K562 (cell line): Measurements from ENCODE around the gene RGL2. TPM values are rescaled to one million over a fixed set of nuclear protein-coding genes. Genes with fewer than 3 reads are reported as not detected.
A peak's percentile ranks its signal among the peaks of the same experiment; 100 is the strongest.

ENCODE experiments used
- ATAC-seq: fragments of 200-7000 bp; cut with Tn5 transposase; 3 replicates; pipeline ENCODE4 v1.9.1; 2020; ENCODE audit warnings: moderate library complexity
- BruUV-seq: library from RNA; stranded (reverse); fragments of 400-500 nt; replicated peaks from 2 replicates; lab custom pipeline; 2021; lab: Mats Ljungman, UMichigan
- CTCF ChIA-PET: fragments of 300-600 bp; formaldehyde crosslinking; extraction: SDS; loops from one replicate; lab custom pipeline; 2021; ENCODE audit warnings: low intra/inter-chr PET ratio; lab: Yijun Ruan, JAX
- POLR2A ChIA-PET: fragments of 300-600, 350-650 bp; sonication (Branson Sonifier 250); formaldehyde crosslinking; extraction: SDS; loops from one replicate; lab custom pipeline; 2021; ENCODE audit warnings: antibody characterized with exemption, inconsistent platforms; lab: Yijun Ruan, JAX
- DNase-seq, 4 experiments: peaks; one replicate each; pipeline versions ENCODE4 v3.0.0 to v3.0.0-alpha.2; 2011 to 2018; ENCODE audit warnings: low spot score in 3 of 4, mixed read lengths in 3 of 4; ENCODE audit errors: extremely low read depth in 1 of 4
- FAIRE-seq: peaks from 2 replicates; lab custom pipeline; 2011; peaks lifted over from hg19 to GRCh38; lab: Jason Lieb, UNC
- H2AFZ ChIP-seq: 2 replicates; pipeline ENCODE4 v1.6.0; 2011; ENCODE audit warnings: low read depth, low read length, control low read depth, inconsistent platforms
- H3K27ac ChIP-seq: fragments of 200-600 bp; 3 replicates; pipeline ENCODE4 v1.8.0; 2011; ENCODE audit warnings: low read depth, mild to moderate bottlenecking, control low read depth, inconsistent platforms, low read length, moderate library complexity, mixed read lengths; ENCODE audit errors: extremely low read depth
- H3K27me3 ChIP-seq, 2 experiments: fragments of 300-600 bp in 1 of 2; 2 replicates in 1 of 2; 3 replicates in 1 of 2; pipeline versions ENCODE4 v1.6.0 to v1.8.0; 2011; ENCODE audit warnings: inconsistent platforms in 2 of 2, low read length in 2 of 2, mild to moderate bottlenecking in 1 of 2, mixed read lengths in 1 of 2, moderate library complexity in 1 of 2; ENCODE audit not compliant: control insufficient read depth in 2 of 2, insufficient read depth in 2 of 2
- H3K36me3 ChIP-seq: fragments of 300-600 bp; 3 replicates; pipeline ENCODE4 v1.8.0; 2011; ENCODE audit warnings: mild to moderate bottlenecking, low read length, inconsistent platforms; ENCODE audit not compliant: control insufficient read depth, insufficient read depth
- H3K4me1 ChIP-seq, 2 experiments: fragments of 200-600 bp in 1 of 2; replicated peaks in 1 of 2; 2 replicates in 1 of 2; 3 replicates in 1 of 2; pipeline versions ENCODE4 v1.5.1 to v1.8.0; 2011; ENCODE audit warnings: inconsistent platforms in 2 of 2, low read length in 2 of 2, mild to moderate bottlenecking in 1 of 2, mixed read lengths in 1 of 2, moderate library complexity in 1 of 2; ENCODE audit not compliant: control insufficient read depth in 2 of 2, insufficient read depth in 2 of 2
- H3K4me2 ChIP-seq: 2 replicates; pipeline ENCODE4 v1.6.1; 2011; ENCODE audit warnings: low read length, control low read depth, inconsistent platforms, mixed read lengths; ENCODE audit not compliant: insufficient read depth
- H3K4me3 ChIP-seq: fragments of 200-600 bp; sonication (generic), shearing (Covaris generic); 2 replicates; pipeline ENCODE4 v1.5.1; 2016; ENCODE audit warnings: control low read depth, inconsistent platforms
- H3K79me2 ChIP-seq: fragments of 200-600 bp; 3 replicates; pipeline ENCODE4 v1.8.0; 2011; ENCODE audit warnings: low read length, inconsistent platforms; ENCODE audit not compliant: control insufficient read depth, insufficient read depth
- H3K9ac ChIP-seq, 2 experiments: 2 replicates each; pipeline versions ENCODE4 v1.6.0 to v1.6.1; 2011; ENCODE audit warnings: low read depth in 2 of 2, low read length in 2 of 2, control low read depth in 1 of 2, inconsistent platforms in 1 of 2, mild to moderate bottlenecking in 1 of 2, mixed read lengths in 1 of 2; ENCODE audit not compliant: insufficient read depth in 1 of 2
- H3K9me1 ChIP-seq: one replicate; pipeline ENCODE4 v1.6.0; 2011; ENCODE audit warnings: inconsistent platforms, mild to moderate bottlenecking, low read length, moderate library complexity; ENCODE audit not compliant: control insufficient read depth, insufficient read depth
- H3K9me3 ChIP-seq: replicated peaks from 2 replicates; pipeline ENCODE4 v1.5.1; 2011; ENCODE audit warnings: low read depth, low read length, inconsistent platforms; ENCODE audit not compliant: control insufficient read depth, insufficient read depth
- H4K20me1 ChIP-seq: replicated peaks from 2 replicates; pipeline ENCODE4 v1.6.1; 2011; ENCODE audit warnings: low read length, inconsistent platforms, mixed read lengths; ENCODE audit not compliant: control insufficient read depth, insufficient read depth
- ATF7 ChIP-seq: fragments of 450-650 bp; IDR thresholded peaks from 2 replicates; pipeline ENCODE4 v1.7.1; 2014; ENCODE audit warnings: mild to moderate bottlenecking, moderate library complexity
- CBFA2T2 ChIP-seq: fragments of 450-650 bp; conservative IDR thresholded peaks from 2 replicates; pipeline ENCODE4 v1.6.1; 2017; ENCODE audit warnings: mild to moderate bottlenecking
- EHMT2 ChIP-seq: fragments of 450-650 bp; IDR thresholded peaks from 2 replicates; pipeline ENCODE4 v1.6.1; 2018; ENCODE audit warnings: antibody characterized with exemption
- FOXJ2 ChIP-seq: fragments of 200-800 bp; sonication (Bioruptor generic); IDR thresholded peaks from 2 replicates; pipeline ENCODE4 v1.6.1; 2016; ENCODE audit warnings: missing genetic modification characterization, missing compliant biosample characterization
- HCFC1 ChIP-seq: IDR thresholded peaks from 2 replicates; pipeline ENCODE4 v1.6.1; 2012; ENCODE audit warnings: low read depth, low read length, improper control_type of control experiment
- HNRNPK ChIP-seq: fragments of 200-400 bp; formaldehyde crosslinking; IDR thresholded peaks from one replicate; pipeline ENCODE4 v1.6.1; 2018; ENCODE audit warnings: mild to moderate bottlenecking, low read depth, low read length; ENCODE audit not compliant: poor library complexity, severe bottlenecking
- HNRNPL ChIP-seq: fragments of 200-400 bp; formaldehyde crosslinking; IDR thresholded peaks from 2 replicates; pipeline ENCODE4 v1.6.1; 2017; ENCODE audit warnings: low read depth, mild to moderate bottlenecking, low read length
- HOXB6 ChIP-seq: fragments of 250-450 bp; sonication (Bioruptor Pico); IDR thresholded peaks from 2 replicates; pipeline ENCODE4 v1.5.1; 2022; ENCODE audit warnings: mild to moderate bottlenecking, borderline replicate concordance
- MAFF ChIP-seq: IDR thresholded peaks from 2 replicates; pipeline ENCODE4 v1.6.1; 2012; ENCODE audit warnings: low read length, improper control_type of control experiment
- MAZ ChIP-seq, 2 experiments: fragments of 450-650 bp in 1 of 2; sonication (generic) in 1 of 2; formaldehyde crosslinking; IDR thresholded peaks in 1 of 2; conservative IDR thresholded peaks in 1 of 2; 2 replicates each; pipeline versions ENCODE4 v1.4.0 to v1.5.0; 2020; ENCODE audit warnings: mild to moderate bottlenecking in 1 of 2, missing genetic modification reagents in 1 of 2
- NCOR1 ChIP-seq: fragments of 450-650 bp; IDR thresholded peaks from 2 replicates; pipeline ENCODE4 v1.6.1; 2016; ENCODE audit warnings: mild to moderate bottlenecking, moderate library complexity
- SLC30A9 ChIP-seq: fragments of 250-450 bp; sonication (Bioruptor Pico); IDR thresholded peaks from 2 replicates; pipeline ENCODE4 v1.8.0; 2022; ENCODE audit warnings: mild to moderate bottlenecking, moderate library complexity
- SMARCA5 ChIP-seq: fragments of 450-650 bp; IDR thresholded peaks from 2 replicates; pipeline ENCODE4 v1.6.1; 2016
- TCF7 ChIP-seq: sonication (generic); IDR thresholded peaks from 2 replicates; pipeline ENCODE4 v1.6.1; 2016; ENCODE audit warnings: antibody characterized with exemption, borderline replicate concordance
- TEAD2 ChIP-seq: fragments of 450-650 bp; IDR thresholded peaks from 2 replicates; pipeline ENCODE4 v1.6.1; 2016; ENCODE audit warnings: missing genetic modification characterization, control low read depth, missing compliant biosample characterization
- TFAM ChIP-seq: fragments of 250-450 bp; sonication (Bioruptor Pico); conservative IDR thresholded peaks from 2 replicates; pipeline ENCODE4 v1.5.0; 2021; ENCODE audit warnings: mild to moderate bottlenecking, moderate library complexity
- THRAP3 ChIP-seq: fragments of 450-650 bp; IDR thresholded peaks from 2 replicates; pipeline ENCODE4 v1.6.1; 2016; ENCODE audit warnings: mild to moderate bottlenecking, inconsistent platforms, borderline replicate concordance
- U2AF2 ChIP-seq: fragments of 200-400 bp; formaldehyde crosslinking; optimal IDR thresholded peaks from 2 replicates; pipeline ENCODE3; 2017; ENCODE audit warnings: low read depth, mild to moderate bottlenecking, low read length
- XRCC5 ChIP-seq: fragments of 200-400 bp; formaldehyde crosslinking; IDR thresholded peaks from 2 replicates; pipeline ENCODE4 v1.6.1; 2017; ENCODE audit warnings: low read depth, mild to moderate bottlenecking, low read length
- ZBED1 ChIP-seq: IDR thresholded peaks from 2 replicates; pipeline ENCODE4 v1.6.1; 2014
- ZBTB17 ChIP-seq: fragments of 450-650 bp; formaldehyde crosslinking; IDR thresholded peaks from 2 replicates; pipeline ENCODE4 v1.4.0; 2020; ENCODE audit warnings: mild to moderate bottlenecking
- ZNF12 ChIP-seq: sonication (generic); formaldehyde crosslinking; IDR thresholded peaks from 2 replicates; pipeline ENCODE4 v1.4.0; 2020; ENCODE audit warnings: mild to moderate bottlenecking, missing genetic modification reagents
- ZNF133 ChIP-seq: fragments of 250-450 bp; sonication (Bioruptor Pico); IDR thresholded peaks from 2 replicates; pipeline ENCODE4 v1.4.0; 2020; ENCODE audit warnings: mild to moderate bottlenecking
- ZNF24 ChIP-seq: fragments of 450-650 bp; IDR thresholded peaks from 2 replicates; pipeline ENCODE4 v1.6.1; 2016
- ZNF347 ChIP-seq: fragments of 450-650 bp; formaldehyde crosslinking; IDR thresholded peaks from 2 replicates; pipeline ENCODE4 v1.4.0; 2020; ENCODE audit warnings: low read depth, mild to moderate bottlenecking, moderate library complexity
- WGBS: fragments of 100-300 bp; shearing (Covaris generic); methylation state at CpG from one replicate; pipeline ENCODE4 v1.1.6; 2016; ENCODE audit warnings: low coverage, mixed read lengths; ENCODE audit not compliant: insufficient coverage; ENCODE audit errors: missing lambda C conversion rate; 5-methylcytosine and 5-hydroxymethylcytosine counted together
- in situ Hi-C: fragments of 300-500 bp; cut with MboI; formaldehyde crosslinking; loops from 4 replicates; pipeline ENCODE4 v1.15.0; 2018; ENCODE audit warnings: inconsistent platforms, mixed read lengths
- intact Hi-C: fragments of 100-400 bp; cut with micrococcal nuclease; formaldehyde crosslinking; loops from 2 replicates; pipeline ENCODE4 v1.14.2; 2022
- polyA plus RNA-seq, 8 experiments: library from polyadenylated mRNA; depleted of rRNA in 4 of 8; stranded (reverse) in 5 of 8; unstranded in 3 of 8; fragments of >200 nt; fragmentation: Nextera tagmentation in 2 of 8; fragmentation: Illumina TruSeq in 1 of 8; extraction: Ambion mirVana in 2 of 8; extraction: Trizol in 1 of 8; gene quantifications; 2 replicates each; pipeline versions ENCODE4 v1.2.1 to v1.2.3, GENCODE V29; 2011 to 2014; ENCODE audit warnings: inconsistent platforms in 1 of 8, missing spikeins in 1 of 8
- total RNA-seq, 7 experiments: library from RNA; depleted of rRNA in 6 of 7; stranded (reverse); fragments of >200 nt in 6 of 7; fragmentation: Illumina TruSeq in 2 of 7; extraction: Trizol in 2 of 7; gene quantifications; 2 replicates each; pipeline versions ENCODE4 v1.2.1 to v1.2.3, GENCODE V29; 2011 to 2021; ENCODE audit warnings: low replicate concordance in 1 of 7
- TF ChIP-seq, protein P1 (sequence below): sonication (generic); formaldehyde crosslinking; IDR thresholded peaks from 2 replicates; pipeline ENCODE4 v1.9.0; 2022; ENCODE audit warnings: mild to moderate bottlenecking, missing genetic modification reagents
- TF ChIP-seq, protein P2 (sequence below): fragments of 250-450 bp; sonication (Bioruptor Pico); IDR thresholded peaks from 2 replicates; pipeline ENCODE4 v1.8.0; 2022; ENCODE audit warnings: moderate library complexity, mild to moderate bottlenecking, inconsistent platforms

RGL2 gene
- total and polyA plus RNA-seq, 9 of the 15 experiments (the other 6 are each of a cell fraction or from before 2014, with no cell fraction given): 1.8 to 57.1 (median 19.5) TPM

DNA sequence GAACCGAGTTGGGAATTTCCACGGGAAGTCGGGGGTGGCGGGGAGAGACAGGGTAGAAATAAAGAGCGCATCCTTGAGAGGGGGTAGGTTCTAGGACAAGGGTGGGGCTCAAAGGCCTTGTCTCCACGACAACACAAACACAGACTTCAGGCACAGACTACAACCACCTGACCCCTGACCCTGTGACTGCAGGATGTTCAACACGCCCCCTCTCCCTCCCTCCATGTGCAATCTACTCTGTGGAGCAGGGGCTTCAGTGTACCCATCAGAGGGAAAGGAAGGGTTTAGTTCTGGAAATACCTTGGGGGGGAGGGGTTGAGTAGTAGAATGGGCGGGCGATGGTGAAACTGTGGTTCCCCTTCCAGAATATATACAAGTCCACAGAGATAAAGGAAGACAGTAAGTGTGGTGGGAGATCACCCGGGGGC lies 15.8 kb upstream of the RGL2 start:
- H3K36me3 ChIP-seq: peaks cover 38% of the 10 kb centered on the region
- CTCF ChIA-PET: interaction anchor here (0.6 kb wide), 1 partner anchor 11 kb away, joined by 3 read pairs; no protein-coding TSS in a partner anchor
- POLR2A ChIA-PET: no interaction called here
- H4K20me1 ChIP-seq: peaks cover 7% of the 10 kb centered on the region; the same call in 1 of the 2 replicates
- ATAC-seq (peak; percentile 61), DNase-seq (peak; percentile 60 to 92 (median 71)), FAIRE-seq (peak; percentile 87)
- peak overlapping the region; percentile 63 to 84; a peak in 3 of 4 replicates for H3K9ac ChIP-seq
- peak overlapping the region; percentile 90 for H3K27ac ChIP-seq
- in situ Hi-C loops: no loop called here
- intact Hi-C loops: no loop called here
- WGBS: under 1% methylated on average over 8 of the region's 10 CpGs
- no peaks in the 10 kb centered on the region for H3K27me3 ChIP-seq
- no TSS peak for BruUV-seq
- peak overlapping the region; percentile 86 for H2AFZ ChIP-seq
- no peaks in the 10 kb centered on the region for H3K9me1 ChIP-seq
- peak overlapping the region; percentile 68 for H3K4me3 ChIP-seq
- H3K79me2 ChIP-seq: peaks cover 51% of the 10 kb centered on the region
- H3K4me2 ChIP-seq: peak overlapping the region; percentile 95
- H3K4me1 ChIP-seq: peaks cover 41 to 59% of the 10 kb centered on the region in 2 experiments
- H3K9me3 ChIP-seq: no peaks in the 10 kb centered on the region
- TF ChIP-seq SLC30A9 (CRISPR knock-in tag) (no peak), NCOR1 (peak; percentile 24; the same call in 1 of the 2 replicates), ZNF347 (CRISPR knock-in tag) (no peak), CBFA2T2 (no peak), ZNF24 (no peak), HCFC1 (peak; percentile 35; the same call in 1 of the 2 replicates), ATF7 (no peak; the same call in 1 of the 2 replicates), ZNF133 (CRISPR knock-in tag) (no peak), XRCC5 (no peak), EHMT2 (no peak), HNRNPL (no peak), ZBTB17 (no peak), TEAD2 (tag) (no peak), U2AF2 (no peak), ZNF12 (CRISPR knock-in tag) (no peak), ZBED1 (no peak), SMARCA5 (no peak), TFAM (CRISPR knock-in tag) (no peak), MAFF (no peak), MAZ (CRISPR knock-in tag; conservative IDR thresholded peaks at IDR 0.05 in 1 of 2, IDR thresholded peaks at IDR 0.05 in 1 of 2) (0 out of 4 replicates have a peak, but pooled peaks of 1 of the 2 experiments have one; percentile 32), HNRNPK (no peak), TCF7 (no peak), HOXB6 (CRISPR knock-in tag) (no peak), THRAP3 (no peak), FOXJ2 (tag) (peak; percentile 97)
- TF ChIP-seq, protein P1, sequence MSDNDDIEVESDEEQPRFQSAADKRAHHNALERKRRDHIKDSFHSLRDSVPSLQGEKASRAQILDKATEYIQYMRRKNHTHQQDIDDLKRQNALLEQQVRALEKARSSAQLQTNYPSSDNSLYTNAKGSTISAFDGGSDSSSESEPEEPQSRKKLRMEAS (CRISPR knock-in tag): peak; percentile 40
- TF ChIP-seq, protein P2, sequence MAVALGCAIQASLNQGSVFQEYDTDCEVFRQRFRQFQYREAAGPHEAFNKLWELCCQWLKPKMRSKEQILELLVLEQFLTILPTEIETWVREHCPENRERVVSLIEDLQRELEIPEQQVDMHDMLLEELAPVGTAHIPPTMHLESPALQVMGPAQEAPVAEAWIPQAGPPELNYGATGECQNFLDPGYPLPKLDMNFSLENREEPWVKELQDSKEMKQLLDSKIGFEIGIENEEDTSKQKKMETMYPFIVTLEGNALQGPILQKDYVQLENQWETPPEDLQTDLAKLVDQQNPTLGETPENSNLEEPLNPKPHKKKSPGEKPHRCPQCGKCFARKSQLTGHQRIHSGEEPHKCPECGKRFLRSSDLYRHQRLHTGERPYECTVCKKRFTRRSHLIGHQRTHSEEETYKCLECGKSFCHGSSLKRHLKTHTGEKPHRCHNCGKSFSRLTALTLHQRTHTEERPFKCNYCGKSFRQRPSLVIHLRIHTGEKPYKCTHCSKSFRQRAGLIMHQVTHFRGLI (CRISPR knock-in tag): no peak
